GM10248 (cell line): ENCODE data around the gene CADM1.

Source experiments
- CTCF ChIA-PET: fragments of 300-600 bp; sonication (Branson Sonifier 250); formaldehyde crosslinking; extraction: SDS; loops from one replicate; lab custom pipeline; 2021; ENCODE audit warnings: antibody characterized with exemption; lab: Yijun Ruan, JAX
- POLR2A ChIA-PET: fragments of 350-650 bp; sonication (Branson Sonifier 250); formaldehyde crosslinking; extraction: SDS; loops from one replicate; lab custom pipeline; 2020; ENCODE audit warnings: antibody characterized with exemption; lab: Yijun Ruan, JAX
- DNase-seq: peaks from one replicate; pipeline ENCODE4 v3.0.0; 2012; ENCODE audit errors: extremely low spot score
- TF ChIP-seq, protein P1 (sequence below): IDR thresholded peaks from 2 replicates; pipeline ENCODE4 v1.5.1; 2012; ENCODE audit warnings: mild to moderate bottlenecking, low read depth; ENCODE audit errors: extremely low read depth, missing control alignments, control extremely low read depth

The CADM1 gene

GRCh38 chr11:115257678-115258077, 246.5 kb downstream of the CADM1 start:
- no peak for DNase-seq
- CTCF ChIA-PET = interaction anchor here (2.2 kb wide), 1 partner anchor 11 kb away, joined by 5 read pairs; no protein-coding TSS in a partner anchor
- TF ChIP-seq, protein P1, sequence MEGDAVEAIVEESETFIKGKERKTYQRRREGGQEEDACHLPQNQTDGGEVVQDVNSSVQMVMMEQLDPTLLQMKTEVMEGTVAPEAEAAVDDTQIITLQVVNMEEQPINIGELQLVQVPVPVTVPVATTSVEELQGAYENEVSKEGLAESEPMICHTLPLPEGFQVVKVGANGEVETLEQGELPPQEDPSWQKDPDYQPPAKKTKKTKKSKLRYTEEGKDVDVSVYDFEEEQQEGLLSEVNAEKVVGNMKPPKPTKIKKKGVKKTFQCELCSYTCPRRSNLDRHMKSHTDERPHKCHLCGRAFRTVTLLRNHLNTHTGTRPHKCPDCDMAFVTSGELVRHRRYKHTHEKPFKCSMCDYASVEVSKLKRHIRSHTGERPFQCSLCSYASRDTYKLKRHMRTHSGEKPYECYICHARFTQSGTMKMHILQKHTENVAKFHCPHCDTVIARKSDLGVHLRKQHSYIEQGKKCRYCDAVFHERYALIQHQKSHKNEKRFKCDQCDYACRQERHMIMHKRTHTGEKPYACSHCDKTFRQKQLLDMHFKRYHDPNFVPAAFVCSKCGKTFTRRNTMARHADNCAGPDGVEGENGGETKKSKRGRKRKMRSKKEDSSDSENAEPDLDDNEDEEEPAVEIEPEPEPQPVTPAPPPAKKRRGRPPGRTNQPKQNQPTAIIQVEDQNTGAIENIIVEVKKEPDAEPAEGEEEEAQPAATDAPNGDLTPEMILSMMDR = no peak
- POLR2A ChIA-PET = no interaction called here

GRCh38 chr11:115257270-115257669, 246.9 kb downstream of the CADM1 start:
- TF ChIP-seq, protein P1 = no peak
- ChIA-PET POLR2A (no interaction called here), CTCF (no interaction called here)
- DNase-seq = no peak

- TF ChIP-seq, protein P1 = no peak
- DNase-seq = peak; percentile 38
- CTCF ChIA-PET = interaction anchor here (0.8 to 1.4 kb wide), 2 partner anchors 10 to 33 kb away, joined by 3 to 5 read pairs; no protein-coding TSS in a partner anchor
- POLR2A ChIA-PET = no interaction called here
Measured at GRCh38 chr11:115256397-115257197, 247.6 kb downstream of the CADM1 start.

DNA sequence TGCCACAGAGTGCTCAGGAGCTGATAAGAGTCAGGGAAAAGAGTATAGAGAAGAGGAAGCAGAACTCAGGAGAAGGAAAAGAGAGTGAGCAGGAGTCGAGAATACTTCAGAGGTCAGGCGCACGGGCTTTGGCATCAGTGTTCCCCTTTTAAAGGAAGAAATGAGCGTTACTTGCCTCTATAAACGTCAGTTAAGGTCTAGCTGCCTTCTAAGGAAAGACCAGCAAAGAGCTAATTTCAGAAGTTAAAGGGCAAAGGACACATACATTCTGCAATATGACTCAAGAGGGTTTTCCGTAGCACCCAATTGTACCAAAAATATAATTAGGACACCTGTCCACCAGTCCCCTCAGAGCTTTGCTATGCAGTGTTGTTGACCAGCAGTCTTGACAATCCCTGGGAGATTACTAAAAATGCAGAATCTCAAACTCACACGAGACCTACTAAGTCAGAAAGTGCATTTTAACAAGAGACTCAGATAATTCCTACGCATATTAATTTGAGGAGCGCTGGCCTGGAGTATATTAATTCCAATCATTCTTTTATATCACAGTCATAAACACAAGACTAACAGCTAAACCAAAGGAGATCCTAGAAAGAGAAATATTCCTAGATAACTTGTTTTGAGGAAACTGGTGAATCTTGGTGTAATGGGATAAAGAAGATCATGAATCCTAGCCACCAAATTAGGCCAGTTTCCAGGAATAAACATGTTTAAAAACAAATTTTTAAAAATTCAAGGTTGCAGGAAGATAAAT, 249.0 kb downstream of the CADM1 start:
- TF ChIP-seq, protein P1 = no peak
- CTCF ChIA-PET = interaction anchor here (1.4 kb wide), 2 partner anchors 11 to 12 kb away, joined by 3 to 5 read pairs; no protein-coding TSS in a partner anchor
- POLR2A ChIA-PET = no interaction called here
- no peak for DNase-seq

- CTCF ChIA-PET = interaction anchor here (0.8 to 2.2 kb wide), 7 partner anchors 8 to 31 kb away, joined by 3 to 9 read pairs (median 3); no protein-coding TSS in a partner anchor
- POLR2A ChIA-PET = no interaction called here
Measured at GRCh38 chr11:115251126-115251525, 253.1 kb downstream of the CADM1 start.

More at GRCh38 chr11:115251126-115251525, 253.1 kb downstream of the CADM1 start:
- DNase-seq = no peak
- TF ChIP-seq, protein P1 = no peak
